B cell (primary cell): Measurements from ENCODE around the gene BMPER.

Source experiments
- EZH2 ChIP-seq: IDR thresholded peaks from 2 replicates; pipeline ENCODE4 v1.6.1; 2012; ENCODE audit warnings: borderline replicate concordance, low read depth, mild to moderate bottlenecking, moderate library complexity, low read length; ENCODE audit not compliant: insufficient read depth, poor library complexity, severe bottlenecking
- TF ChIP-seq, protein P1 (sequence below): fragments of 200-600 bp; IDR thresholded peaks from one replicate; pipeline ENCODE4 v1.8.0; 2022; ENCODE audit warnings: antibody characterized with exemption, mild to moderate bottlenecking

DNA sequence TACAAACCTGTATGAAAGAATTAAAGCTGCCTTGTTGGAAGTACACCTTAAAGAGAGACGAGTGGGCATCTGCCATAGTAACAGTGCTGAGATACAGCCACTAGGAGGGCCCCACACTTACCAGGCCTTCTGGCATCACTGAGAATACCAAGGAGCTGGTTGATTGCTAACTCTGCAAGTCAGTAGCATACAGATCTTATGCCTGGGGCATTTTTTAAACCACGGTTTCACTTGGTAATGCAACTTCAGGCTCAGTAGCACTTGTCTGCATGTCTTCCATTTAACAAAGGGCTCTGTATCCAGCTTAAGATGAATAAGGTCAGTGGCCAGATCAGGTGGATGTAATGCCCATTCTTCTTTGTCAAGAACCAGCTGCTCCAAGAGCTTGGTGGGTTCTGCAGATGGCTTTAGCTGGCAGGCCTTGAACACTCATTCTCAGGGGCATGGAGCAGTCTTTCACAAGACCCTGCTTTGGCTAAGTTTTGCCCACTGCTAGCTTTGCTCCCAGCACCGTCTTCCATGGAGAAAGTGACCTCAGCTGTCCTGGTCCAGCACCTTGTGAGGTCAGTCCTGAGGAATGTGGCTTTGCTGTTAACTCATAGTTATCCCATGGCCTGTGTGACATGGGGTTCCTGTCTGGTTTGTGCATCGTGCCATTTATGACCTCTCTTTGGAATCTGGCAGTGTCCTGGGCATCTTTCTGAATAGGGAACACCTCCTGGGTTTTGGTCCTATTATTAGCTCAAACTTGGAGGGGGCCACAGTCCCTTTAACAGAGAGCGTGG lies 68.1 kb downstream of the BMPER start:
- TF ChIP-seq, protein P1, sequence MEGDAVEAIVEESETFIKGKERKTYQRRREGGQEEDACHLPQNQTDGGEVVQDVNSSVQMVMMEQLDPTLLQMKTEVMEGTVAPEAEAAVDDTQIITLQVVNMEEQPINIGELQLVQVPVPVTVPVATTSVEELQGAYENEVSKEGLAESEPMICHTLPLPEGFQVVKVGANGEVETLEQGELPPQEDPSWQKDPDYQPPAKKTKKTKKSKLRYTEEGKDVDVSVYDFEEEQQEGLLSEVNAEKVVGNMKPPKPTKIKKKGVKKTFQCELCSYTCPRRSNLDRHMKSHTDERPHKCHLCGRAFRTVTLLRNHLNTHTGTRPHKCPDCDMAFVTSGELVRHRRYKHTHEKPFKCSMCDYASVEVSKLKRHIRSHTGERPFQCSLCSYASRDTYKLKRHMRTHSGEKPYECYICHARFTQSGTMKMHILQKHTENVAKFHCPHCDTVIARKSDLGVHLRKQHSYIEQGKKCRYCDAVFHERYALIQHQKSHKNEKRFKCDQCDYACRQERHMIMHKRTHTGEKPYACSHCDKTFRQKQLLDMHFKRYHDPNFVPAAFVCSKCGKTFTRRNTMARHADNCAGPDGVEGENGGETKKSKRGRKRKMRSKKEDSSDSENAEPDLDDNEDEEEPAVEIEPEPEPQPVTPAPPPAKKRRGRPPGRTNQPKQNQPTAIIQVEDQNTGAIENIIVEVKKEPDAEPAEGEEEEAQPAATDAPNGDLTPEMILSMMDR = no peak
- TF ChIP-seq EZH2 = no peak
